Brain microvascular endothelial cell (primary cell): ENCODE measurements around the gene HOXA5.

Experiments used
- DNase-seq: peaks from one replicate; pipeline ENCODE4 v3.0.0-alpha.2; 2020
- H3K27ac ChIP-seq: fragments of 250-450 bp; sonication (Bioruptor Pico); 2 replicates; pipeline ENCODE4 v1.5.1; 2020; ENCODE audit warnings: mild to moderate bottlenecking, moderate library complexity
- H3K27me3 ChIP-seq: fragments of 250-450 bp; sonication (Bioruptor Pico); replicated peaks from 2 replicates; pipeline ENCODE4 v1.5.1; 2020; ENCODE audit warnings: mild to moderate bottlenecking
- H3K36me3 ChIP-seq: fragments of 250-450 bp; sonication (Bioruptor Pico); replicated peaks from 2 replicates; pipeline ENCODE4 v1.5.1; 2020; ENCODE audit warnings: mild to moderate bottlenecking
- H3K4me3 ChIP-seq: 2 replicates; pipeline ENCODE4 v1.5.1; 2011; ENCODE audit warnings: low read depth, mild to moderate bottlenecking, control low read depth, low read length, moderate library complexity
- in situ Hi-C: cut with HindIII; loops from 2 replicates; pipeline ENCODE4 v1.10.0; 2017; ENCODE audit warnings: low sequenced_read_pairs, low pct_ligation_motif_present
- TF ChIP-seq, protein P1 (sequence below): IDR thresholded peaks from 2 replicates; pipeline ENCODE4 v1.5.1; 2011; ENCODE audit warnings: low read depth, mild to moderate bottlenecking, moderate library complexity, low read length, control low read depth, inconsistent platforms; ENCODE audit errors: missing control alignments

The HOXA5 gene

DNA sequence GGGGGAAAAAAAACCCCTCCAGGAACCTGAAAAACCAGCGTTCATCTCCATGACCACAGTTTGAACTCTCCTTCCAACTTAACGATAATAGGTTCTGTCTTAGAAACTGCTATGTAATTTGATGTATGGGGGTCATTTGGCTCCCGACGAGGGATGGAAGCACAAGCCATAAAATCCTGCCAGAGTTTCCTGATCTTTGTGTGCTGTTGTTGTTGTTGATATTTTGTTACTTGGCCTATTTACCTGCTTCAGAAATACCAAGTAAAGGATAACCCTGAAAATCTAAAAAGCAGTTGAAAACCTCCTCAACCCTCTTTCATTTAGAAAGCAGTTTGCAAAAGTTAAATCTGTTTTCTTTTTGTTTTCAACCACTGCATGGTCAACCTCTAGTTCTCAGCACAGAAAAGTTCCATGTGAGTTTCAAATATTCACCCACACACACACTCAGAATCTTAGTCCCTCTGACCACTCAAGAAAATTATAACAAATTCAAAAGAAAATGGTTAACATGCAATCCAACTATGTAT is 31.7 kb downstream of the HOXA5 start:
- in situ Hi-C loops, result no loop called here
- TF ChIP-seq, protein P1, sequence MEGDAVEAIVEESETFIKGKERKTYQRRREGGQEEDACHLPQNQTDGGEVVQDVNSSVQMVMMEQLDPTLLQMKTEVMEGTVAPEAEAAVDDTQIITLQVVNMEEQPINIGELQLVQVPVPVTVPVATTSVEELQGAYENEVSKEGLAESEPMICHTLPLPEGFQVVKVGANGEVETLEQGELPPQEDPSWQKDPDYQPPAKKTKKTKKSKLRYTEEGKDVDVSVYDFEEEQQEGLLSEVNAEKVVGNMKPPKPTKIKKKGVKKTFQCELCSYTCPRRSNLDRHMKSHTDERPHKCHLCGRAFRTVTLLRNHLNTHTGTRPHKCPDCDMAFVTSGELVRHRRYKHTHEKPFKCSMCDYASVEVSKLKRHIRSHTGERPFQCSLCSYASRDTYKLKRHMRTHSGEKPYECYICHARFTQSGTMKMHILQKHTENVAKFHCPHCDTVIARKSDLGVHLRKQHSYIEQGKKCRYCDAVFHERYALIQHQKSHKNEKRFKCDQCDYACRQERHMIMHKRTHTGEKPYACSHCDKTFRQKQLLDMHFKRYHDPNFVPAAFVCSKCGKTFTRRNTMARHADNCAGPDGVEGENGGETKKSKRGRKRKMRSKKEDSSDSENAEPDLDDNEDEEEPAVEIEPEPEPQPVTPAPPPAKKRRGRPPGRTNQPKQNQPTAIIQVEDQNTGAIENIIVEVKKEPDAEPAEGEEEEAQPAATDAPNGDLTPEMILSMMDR, result no peak
- no peak overlapping the region for H3K27ac ChIP-seq
- H3K27me3 ChIP-seq, result peaks cover 91% of the 10 kb centered on the region
- H3K36me3 ChIP-seq, result no peaks in the 10 kb centered on the region
- no peak for DNase-seq
- peak overlapping the region; percentile 57 for H3K4me3 ChIP-seq

DNA sequence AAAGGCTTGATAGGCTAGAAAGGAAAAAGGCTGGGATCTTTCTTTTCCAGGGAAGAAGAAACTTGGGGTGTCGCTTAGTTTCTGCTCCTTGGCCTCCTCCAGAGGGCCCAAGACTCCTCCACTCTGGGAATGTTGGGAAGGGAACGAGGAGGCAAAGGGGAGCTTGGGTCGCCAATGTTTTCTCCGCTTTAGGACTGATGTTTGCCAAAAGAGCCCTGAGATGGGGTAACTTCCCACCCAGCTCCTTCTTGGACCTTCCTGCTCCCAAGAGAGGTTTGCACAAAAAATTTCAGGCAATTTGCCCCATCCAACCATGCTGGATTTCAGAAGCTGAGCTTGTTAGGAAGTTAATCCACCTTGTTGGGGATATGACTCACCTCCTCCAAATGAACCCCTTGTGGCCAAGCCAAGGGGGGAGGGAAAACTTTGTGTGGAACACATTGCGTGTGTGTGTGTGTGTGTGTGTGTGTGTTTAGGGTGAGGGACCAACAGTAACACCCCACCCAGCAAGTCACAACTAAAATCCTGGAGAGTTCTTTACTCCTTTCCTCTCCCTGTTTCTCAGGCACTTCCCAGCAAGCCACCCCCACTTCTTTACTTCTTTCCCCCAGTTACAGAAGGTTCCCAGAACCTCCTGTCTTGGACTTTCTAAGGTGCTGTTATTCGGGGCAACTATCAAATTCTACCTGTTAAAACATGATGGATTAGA is 32.3 kb downstream of the HOXA5 start:
- DNase-seq, result no peak
- in situ Hi-C loops, result no loop called here
- Histone ChIP-seq H3K27me3 (peaks cover 91% of the 10 kb centered on the region), H3K4me3 (peak overlapping the region; percentile 30), H3K36me3 (no peaks in the 10 kb centered on the region), H3K27ac (no peak overlapping the region)
- TF ChIP-seq, protein P1, result no peak

DNA sequence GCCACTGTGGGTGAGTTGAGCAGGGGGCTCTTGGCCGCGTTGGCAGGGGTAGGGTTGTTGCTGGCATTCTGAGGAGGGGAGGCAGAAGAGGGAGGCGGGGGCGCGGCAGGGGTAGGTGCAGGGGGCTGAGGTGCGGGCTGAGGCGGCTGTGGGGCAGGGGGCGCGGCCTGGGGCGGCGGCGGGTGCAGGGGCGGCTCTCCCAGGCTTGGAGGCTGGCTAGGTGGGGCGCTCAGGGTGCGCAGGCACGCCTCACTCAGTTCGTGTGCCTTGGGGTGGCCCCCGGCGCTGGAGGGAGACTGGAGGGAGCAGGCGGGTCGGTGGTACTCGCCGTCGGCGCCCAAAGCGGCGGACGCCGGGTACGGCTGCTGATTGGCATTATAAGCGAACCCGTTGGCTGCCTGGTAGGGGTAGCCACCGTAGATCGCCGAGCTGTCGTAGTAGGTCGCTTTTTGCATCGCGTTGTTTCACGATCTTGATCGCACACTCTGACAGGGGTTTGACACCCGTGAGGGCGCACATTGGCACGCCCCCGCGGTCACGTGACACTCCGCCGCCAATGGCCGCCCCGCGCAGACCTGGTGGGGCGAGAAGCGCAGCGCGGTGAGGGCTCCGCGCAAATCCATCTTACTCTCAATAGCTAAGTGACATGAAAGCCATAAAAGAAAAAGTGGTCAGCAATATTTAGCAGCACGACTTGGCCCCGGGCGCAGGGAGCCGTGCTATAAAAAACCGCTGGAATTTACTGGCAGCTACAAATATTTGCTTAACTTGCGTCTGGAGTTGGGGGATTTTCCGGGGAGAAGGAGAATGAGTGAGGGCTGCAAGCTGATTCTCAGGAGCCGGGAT is 33.1 kb downstream of the HOXA5 start:
- no peaks in the 10 kb centered on the region for H3K36me3 ChIP-seq
- no peak for DNase-seq
- peaks cover 91% of the 10 kb centered on the region for H3K27me3 ChIP-seq
- H3K27ac ChIP-seq, result no peak overlapping the region
- H3K4me3 ChIP-seq, result peak overlapping the region; percentile 30
- TF ChIP-seq, protein P1, result no peak
- in situ Hi-C loops, result no loop called here

DNA sequence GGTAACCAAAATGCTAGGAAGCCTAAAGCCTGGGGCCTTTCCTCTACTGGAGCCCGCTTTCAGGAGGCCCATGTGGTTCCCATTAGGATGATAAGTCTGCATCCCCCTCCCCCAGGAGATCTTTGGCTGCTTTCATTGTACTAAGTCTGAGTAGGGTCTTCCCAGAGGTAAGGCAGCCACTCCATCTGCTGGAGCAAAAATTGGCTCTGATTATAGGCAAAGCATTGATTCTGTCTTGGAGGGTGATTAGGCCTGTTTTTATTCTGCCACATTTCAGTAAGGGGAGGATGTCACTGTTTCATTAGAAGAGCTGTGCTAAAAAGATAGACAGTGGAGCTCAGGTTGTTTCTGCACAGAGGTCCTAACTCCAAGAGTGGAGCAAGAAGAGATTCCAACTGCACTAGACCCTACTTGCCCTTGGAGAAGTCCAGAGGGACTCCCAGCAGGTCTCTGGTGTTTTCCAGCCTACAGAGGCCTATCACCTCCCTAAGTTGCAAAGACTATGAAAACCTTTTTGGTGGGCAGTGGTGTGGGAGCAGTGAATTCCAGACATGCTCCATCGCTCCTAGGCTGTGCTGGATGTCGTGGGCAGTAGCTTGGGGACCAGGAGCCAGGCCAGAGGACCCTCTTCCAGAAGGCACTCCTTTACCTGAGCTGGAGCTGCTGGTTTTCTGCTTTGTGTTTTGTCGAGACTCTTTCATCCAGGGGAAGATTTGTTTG is 33.9 kb downstream of the HOXA5 start:
- DNase-seq, result no peak
- TF ChIP-seq, protein P1, result no peak
- Histone ChIP-seq H3K27ac (no peak overlapping the region), H3K27me3 (peaks cover 92% of the 10 kb centered on the region), H3K36me3 (no peaks in the 10 kb centered on the region), H3K4me3 (no peak overlapping the region)
- in situ Hi-C loops, result no loop called here

DNA sequence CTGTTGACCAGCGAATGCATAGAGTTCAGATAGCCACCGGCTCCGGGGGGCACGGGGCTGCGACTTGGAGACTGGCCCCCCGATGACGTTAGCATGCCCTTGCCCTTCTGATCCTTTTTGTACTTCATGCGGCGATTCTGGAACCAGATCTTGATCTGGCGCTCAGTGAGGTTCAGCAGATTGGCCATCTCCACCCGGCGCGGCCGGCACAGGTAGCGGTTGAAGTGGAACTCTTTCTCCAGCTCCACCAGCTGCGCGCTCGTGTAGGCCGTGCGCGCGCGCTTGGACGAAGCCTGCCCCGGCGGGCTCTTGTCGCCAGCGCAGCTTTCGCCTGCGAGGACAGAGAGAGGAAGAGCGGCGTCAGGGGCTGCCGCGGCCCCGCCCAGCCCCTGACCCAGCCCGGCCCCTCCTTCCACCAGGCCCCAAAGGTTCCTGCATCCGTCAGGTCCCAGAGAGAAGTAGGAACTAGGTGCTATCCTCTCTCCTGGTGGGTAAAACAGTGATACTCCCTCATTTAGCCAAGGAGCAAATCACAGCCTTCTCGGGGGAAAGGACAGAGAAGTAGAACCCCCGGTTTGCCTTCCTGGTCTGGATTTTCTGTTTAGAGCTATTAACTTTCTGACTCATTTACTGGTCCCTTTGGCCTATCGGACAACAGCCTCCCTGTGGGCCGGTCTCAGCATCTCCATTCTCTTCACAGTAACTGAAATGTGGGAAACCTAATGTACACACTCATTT is 34.9 kb downstream of the HOXA5 start:
- TF ChIP-seq, protein P1, result no peak
- no peak overlapping the region for H3K27ac ChIP-seq
- no peaks in the 10 kb centered on the region for H3K36me3 ChIP-seq
- DNase-seq, result no peak
- peak overlapping the region; percentile 15 for H3K4me3 ChIP-seq
- peaks cover 98% of the 10 kb centered on the region for H3K27me3 ChIP-seq
- in situ Hi-C loops, result no loop called here
